Smooth muscle cell of the brain vasculature (primary cell): ENCODE results near the gene TMTC4.
"Not testable (repeated sequence)": the region's sequence is repeated elsewhere in the genome, so short reads cannot be mapped to it uniquely, and the experiment has no call there.

Experiments used
- DNase-seq: peaks from one replicate; pipeline ENCODE4 v3.0.0-alpha.2; 2012; ENCODE audit warnings: low read depth, low spot score

TMTC4 gene

GRCh38 chr13:100584896-100585295 is 89.7 kb downstream of the TMTC4 start:
- DNase-seq = no peak

DNA sequence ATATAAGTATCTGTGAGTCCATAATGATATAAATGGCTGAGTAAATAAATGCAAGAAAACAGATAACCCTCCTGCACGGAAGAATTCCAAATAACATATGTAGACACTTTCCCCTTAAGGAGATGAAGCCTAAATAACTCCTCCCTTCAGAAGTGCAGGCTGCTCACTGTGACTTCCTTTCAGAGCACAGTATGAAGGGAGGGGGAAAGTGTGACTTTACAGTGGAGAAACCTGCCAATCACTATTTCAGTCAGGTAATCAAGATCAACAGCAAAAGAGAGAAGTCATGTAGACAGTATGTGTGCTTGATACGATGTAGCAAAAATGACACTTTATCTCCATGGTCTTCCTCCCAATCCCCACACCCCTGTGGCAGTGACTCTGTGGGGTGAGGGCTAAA is 93.1 kb downstream of the TMTC4 start:
- no peak for DNase-seq

DNA sequence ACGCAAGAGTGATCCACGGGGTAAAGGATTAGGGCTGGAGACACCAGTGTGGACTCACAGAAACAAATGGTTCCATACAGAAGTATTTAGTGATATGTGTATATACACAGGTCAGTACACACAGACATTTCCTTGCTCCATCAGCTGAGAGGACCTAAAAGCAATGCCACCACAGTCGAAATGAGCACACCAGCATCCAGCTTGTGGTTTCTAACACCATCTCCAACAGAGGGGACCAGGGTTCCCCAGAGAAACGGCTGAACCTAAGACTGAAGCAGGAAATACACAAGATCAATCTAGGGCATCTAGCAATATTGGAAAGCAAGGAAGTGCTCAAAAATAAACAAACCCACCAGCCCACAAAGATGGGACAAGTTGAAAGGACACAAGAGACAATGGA is 93.6 kb downstream of the TMTC4 start:
- no peak for DNase-seq

- no peak for DNase-seq
Observed at GRCh38 chr13:100580045-100580444, 94.5 kb downstream of the TMTC4 start.

- DNase-seq = not testable (repeated sequence)
Observed at GRCh38 chr13:100577239-100577638, 97.4 kb downstream of the TMTC4 start.

DNA sequence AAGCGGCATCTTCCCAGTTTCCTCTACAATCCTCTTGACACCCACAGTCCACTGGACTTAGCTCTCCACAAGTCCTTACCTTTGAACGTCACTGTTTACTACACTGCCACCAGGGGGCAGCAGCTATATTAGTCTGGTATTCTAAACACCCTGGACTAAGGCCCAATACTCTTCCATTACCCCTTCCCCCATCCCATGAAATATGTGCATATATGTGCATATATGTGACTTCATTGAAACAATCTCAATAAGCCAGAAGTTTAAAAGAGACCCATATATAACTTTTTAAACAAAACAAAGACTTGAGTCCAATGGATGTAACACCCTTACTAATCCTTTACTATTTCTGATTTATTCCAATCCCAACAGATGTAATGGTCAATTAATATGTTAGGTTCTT is 101.5 kb downstream of the TMTC4 start:
- DNase-seq = peak; percentile 66

DNA sequence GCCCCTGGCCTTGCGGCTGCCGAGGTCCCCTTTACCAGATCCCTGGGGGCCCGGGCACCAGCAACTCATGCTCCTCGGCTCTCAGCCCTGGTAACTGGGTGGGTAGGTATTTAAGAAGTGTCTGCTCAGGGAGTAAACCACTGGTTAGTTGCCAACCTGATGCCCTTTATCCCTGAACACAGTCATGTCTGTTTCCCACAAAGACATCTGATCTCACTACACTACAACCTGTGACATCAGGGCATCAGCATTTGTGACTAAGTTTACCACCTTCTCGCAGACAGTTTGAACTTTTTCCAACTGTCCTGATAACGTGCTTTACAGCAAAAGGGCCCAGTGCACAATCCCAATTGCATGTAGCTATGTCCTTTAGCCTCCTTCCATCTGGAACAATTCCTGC is 108.1 kb downstream of the TMTC4 start:
- no peak for DNase-seq

GRCh38 chr13:100565286-100565685 is 109.3 kb downstream of the TMTC4 start:
- no peak for DNase-seq

DNA sequence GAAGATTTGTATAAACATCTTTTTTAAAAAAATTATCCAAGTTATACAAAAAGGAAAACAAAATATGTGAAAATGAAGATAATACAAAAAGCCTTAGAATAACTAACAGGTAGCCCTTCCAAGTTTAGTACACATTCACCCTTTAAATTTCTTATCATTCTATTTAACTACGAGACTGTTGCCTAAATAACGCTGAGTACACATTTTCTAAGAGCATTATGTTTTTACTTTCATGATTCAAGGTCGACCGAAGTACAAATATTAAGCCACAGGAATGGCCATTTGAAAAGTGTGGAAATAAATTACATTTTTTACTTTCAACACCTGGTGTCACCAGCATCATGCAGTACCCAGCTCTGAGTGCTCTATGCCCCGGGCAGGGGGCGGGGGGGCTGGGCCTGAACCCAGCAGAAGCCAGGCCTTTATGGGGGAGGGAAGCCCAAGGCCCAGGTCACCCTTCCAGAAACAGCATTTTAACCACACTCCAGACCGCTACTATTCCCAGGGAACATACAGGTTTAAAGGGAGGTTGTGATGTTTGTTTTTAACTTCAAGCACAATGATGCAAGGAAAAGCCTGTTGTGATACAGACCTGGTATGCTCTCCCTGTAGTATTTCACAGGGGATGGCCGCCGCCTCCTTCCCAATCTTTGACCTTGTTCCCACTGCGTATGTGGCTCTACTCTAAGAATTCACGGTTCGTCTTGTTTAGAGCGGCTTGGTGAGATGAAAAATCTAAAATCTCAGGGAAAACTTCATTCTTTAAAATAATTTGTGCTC is 110.0 kb downstream of the TMTC4 start:
- DNase-seq = no peak

DNA sequence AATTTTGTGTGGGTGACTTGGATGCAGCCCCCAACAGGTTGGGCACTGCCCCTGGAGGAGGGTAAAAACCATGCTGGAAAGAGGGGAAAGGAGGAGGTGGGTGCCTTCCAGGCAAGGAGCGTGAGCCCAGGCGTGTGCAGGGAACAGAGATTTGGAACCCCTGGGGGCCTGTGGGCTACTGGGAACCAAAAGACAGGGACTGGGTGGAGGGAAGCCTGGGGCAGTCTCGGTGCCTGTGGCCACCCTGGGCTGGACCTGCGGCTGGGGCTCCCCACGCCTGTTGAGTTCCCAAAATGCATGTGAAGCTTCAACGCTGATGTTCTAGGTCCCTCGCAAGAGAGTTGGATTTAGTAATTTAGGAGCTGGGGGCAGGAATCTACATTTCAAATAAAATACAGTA is 110.8 kb downstream of the TMTC4 start:
- no peak for DNase-seq

DNA sequence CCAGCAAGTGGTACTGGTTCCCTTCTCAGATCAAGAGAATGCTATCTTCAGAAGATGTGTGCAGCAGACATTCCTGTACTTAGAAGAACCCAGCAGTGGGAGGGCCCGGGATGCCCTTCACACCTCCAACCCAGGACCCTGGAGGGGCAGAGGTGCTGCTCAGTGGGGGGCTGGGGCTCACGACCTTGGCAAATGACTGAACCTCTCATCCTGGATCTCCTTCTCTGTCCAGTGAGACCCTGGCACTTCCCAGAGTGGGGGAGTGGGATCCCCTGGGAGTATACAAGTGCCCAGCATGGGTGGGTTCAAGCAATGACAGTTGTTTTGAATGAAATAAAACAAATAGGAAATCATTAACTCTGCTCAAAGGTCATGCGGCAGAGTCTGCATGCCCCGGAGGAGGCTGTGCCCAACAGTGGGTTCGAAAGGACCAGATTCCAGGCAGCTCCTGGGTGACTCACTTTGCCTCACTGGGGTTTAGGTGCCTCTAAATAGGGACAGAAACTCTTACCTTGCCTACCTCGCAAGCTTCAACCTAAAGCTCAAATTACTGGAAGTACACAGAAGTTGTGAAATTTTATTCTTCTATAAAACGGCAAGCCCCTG is 112.9 kb downstream of the TMTC4 start:
- no peak for DNase-seq

- no peak for DNase-seq
Observed at GRCh38 chr13:100561158-100561499, 113.5 kb downstream of the TMTC4 start.

- no peak for DNase-seq
Observed at GRCh38 chr13:100560498-100561157, 114.0 kb downstream of the TMTC4 start.

- no peak for DNase-seq
Observed at GRCh38 chr13:100559886-100560285, 114.7 kb downstream of the TMTC4 start.
